NCI-H128 (cell line): ENCODE results near the gene ENO3.
A peak's percentile ranks its signal among the peaks of the same experiment; 100 is the strongest.
"Not testable (repeated sequence)": the region's sequence is repeated elsewhere in the genome, so short reads cannot be mapped to it uniquely, and the experiment has no call there.

Source experiments
- DNase-seq: peaks from one replicate; lab custom pipeline; 2025; ENCODE audit not compliant: unreplicated experiment; lab: John Stamatoyannopoulos, UW

The ENO3 gene

GRCh38 chr17:4950746-4951204, at the start of gene ENO3:
Gene ENO3, plus strand, starts transcription at chr17:4951119. Its CDS starts 711 bp downstream, at chr17:4951830.
- DNase-seq = no peak

GRCh38 chr17:4901648-4902344, 49.1 kb upstream of the ENO3 start:
- DNase-seq = no peak

GRCh38 chr17:4902540-4902939, 48.4 kb upstream of the ENO3 start:
- DNase-seq = no peak

- peak; percentile 21 for DNase-seq
Measured at GRCh38 chr17:4903051-4903818, 47.7 kb upstream of the ENO3 start, which contains the start of gene CHRNE. Gene CHRNE, minus strand, starts transcription at chr17:4903098. Its CDS starts 35 bp downstream, at chr17:4903063.

- not testable (repeated sequence) for DNase-seq
Measured at GRCh38 chr17:4906642-4907041, 44.3 kb upstream of the ENO3 start.

GRCh38 chr17:4908301-4908700, 42.6 kb upstream of the ENO3 start:
- no peak for DNase-seq

GRCh38 chr17:4908711-4909496, 42.0 kb upstream of the ENO3 start:
- peak; percentile 5 for DNase-seq

- DNase-seq = no peak
Measured at GRCh38 chr17:4913994-4914393, 36.9 kb upstream of the ENO3 start.

- DNase-seq = not testable (repeated sequence)
Measured at GRCh38 chr17:4914551-4914950, 36.4 kb upstream of the ENO3 start.

- no peak for DNase-seq
Measured at GRCh38 chr17:4919511-4920047, 31.3 kb upstream of the ENO3 start.

- no peak for DNase-seq
Measured at GRCh38 chr17:4920351-4921048, 30.4 kb upstream of the ENO3 start.

- no peak for DNase-seq
Measured at GRCh38 chr17:4921320-4921719, 29.6 kb upstream of the ENO3 start.

GRCh38 chr17:4926577-4927335, 24.2 kb upstream of the ENO3 start:
- DNase-seq = not testable (repeated sequence)

- DNase-seq = no peak
Measured at GRCh38 chr17:4928881-4929280, 22.0 kb upstream of the ENO3 start.

- DNase-seq = no peak
Measured at GRCh38 chr17:4931963-4932362, 19.0 kb upstream of the ENO3 start, which contains the start of gene GP1BA. Gene GP1BA, plus strand, starts transcription at chr17:4932277. Its CDS starts 328 bp downstream, at chr17:4932605.

GRCh38 chr17:4932756-4933155, 18.2 kb upstream of the ENO3 start:
- no peak for DNase-seq

- DNase-seq = no peak
Measured at GRCh38 chr17:4933646-4934045, 17.3 kb upstream of the ENO3 start.

GRCh38 chr17:4934173-4934979, 16.5 kb upstream of the ENO3 start:
- DNase-seq = no peak

GRCh38 chr17:4935650-4936049, 15.3 kb upstream of the ENO3 start:
- no peak for DNase-seq
